ENCODE measurements around the gene KLF13.

KLF13 gene

DNA sequence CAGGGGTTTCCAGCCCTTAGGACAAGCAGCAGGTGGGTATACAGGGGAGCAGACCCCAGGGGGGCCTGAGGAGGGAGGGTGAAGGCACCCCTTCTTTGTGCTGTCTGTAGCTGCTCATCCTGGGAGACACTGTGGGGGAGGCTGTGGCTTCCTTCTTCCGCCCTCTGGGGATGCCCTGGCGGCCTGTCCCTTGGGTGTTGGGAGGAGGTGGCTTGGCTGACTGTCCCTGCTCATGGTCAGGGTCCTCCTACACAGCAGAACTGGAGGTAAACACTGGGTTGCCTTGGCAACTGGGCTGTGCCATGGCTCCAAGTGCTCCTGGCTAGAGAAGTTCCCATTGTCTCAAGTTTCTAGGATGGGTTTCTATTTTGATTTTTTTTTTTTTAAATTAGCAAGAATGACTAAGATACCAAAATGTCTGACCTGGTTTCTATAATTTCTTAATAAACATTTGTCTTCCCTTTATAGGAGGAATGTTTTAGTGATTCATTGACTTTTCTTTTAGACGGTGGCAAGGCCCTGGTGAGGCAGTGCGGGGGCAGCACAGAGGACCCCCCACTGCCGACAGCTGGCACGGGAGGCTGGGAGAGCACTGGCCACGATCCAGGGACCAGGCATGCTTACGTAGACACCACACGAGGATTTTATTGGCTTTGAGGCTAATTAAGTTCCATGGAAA lies 12.4 kb downstream of the KLF13 start:
- Histone ChIP-seq H3K36me3 (replicated peaks; ENCODE audit: low read depth, low read length) (peaks cover 16% of the 10 kb centered on the region), H3K4me1 (ENCODE audit: low read length) (peaks cover 62% of the 10 kb centered on the region), H4K20me1 (ENCODE audit: insufficient read depth, low read length) (peaks cover 97% of the 10 kb centered on the region), H3K4me2 (ENCODE audit: low read length) (peak overlapping the region; percentile 64), H3K9me3 (ENCODE audit: insufficient read depth, low read length) (no peaks in the 10 kb centered on the region), H3K27ac (ENCODE audit: low read length) (peak overlapping the region; percentile 1; the same call in 1 of the 2 replicates), H3K9ac (ENCODE audit: low read length) (no peak overlapping the region), H2AFZ (ENCODE audit: low read depth, low read length) (no peak overlapping the region), H3K27me3 (ENCODE audit: low read depth, low read length) (no peaks in the 10 kb centered on the region), H3K4me3 (ENCODE audit: low read length) (peak overlapping the region; percentile 48), H3K79me2 (ENCODE audit: low read length) (peaks cover 98% of the 10 kb centered on the region)
- TF ChIP-seq, protein P1, sequence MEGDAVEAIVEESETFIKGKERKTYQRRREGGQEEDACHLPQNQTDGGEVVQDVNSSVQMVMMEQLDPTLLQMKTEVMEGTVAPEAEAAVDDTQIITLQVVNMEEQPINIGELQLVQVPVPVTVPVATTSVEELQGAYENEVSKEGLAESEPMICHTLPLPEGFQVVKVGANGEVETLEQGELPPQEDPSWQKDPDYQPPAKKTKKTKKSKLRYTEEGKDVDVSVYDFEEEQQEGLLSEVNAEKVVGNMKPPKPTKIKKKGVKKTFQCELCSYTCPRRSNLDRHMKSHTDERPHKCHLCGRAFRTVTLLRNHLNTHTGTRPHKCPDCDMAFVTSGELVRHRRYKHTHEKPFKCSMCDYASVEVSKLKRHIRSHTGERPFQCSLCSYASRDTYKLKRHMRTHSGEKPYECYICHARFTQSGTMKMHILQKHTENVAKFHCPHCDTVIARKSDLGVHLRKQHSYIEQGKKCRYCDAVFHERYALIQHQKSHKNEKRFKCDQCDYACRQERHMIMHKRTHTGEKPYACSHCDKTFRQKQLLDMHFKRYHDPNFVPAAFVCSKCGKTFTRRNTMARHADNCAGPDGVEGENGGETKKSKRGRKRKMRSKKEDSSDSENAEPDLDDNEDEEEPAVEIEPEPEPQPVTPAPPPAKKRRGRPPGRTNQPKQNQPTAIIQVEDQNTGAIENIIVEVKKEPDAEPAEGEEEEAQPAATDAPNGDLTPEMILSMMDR (IDR thresholded peaks at IDR 0.05; ENCODE audit: low read depth, low read length): no peak
- no peak for TF ChIP-seq EZH2phosphoT487 (IDR thresholded peaks at IDR 0.05; ENCODE audit: low read depth)

DNA sequence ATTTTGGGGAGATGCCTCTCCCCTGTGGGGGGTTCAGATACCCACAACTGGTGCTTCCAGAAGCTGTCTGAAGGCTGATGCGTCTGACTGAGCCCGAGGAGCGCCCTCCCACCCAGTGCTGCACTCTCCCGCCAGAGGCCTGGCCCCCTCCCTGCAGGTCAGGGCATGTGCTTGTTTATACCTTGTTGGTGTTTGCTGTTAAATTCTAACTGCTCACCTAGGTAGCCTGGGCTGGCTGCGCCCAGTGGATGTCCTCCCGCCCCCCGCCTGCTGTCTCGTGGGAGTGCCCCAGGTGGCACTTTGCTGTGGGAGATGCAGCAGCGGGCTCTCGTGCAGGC lies 12.9 kb downstream of the KLF13 start:
- H3K79me2 ChIP-seq (ENCODE audit: low read length): peaks cover 99% of the 10 kb centered on the region
- peaks cover 99% of the 10 kb centered on the region for H4K20me1 ChIP-seq (ENCODE audit: insufficient read depth, low read length)
- no peak overlapping the region for H3K9ac ChIP-seq (ENCODE audit: low read length)
- no peak for TF ChIP-seq EZH2phosphoT487 (IDR thresholded peaks at IDR 0.05; ENCODE audit: low read depth)
- TF ChIP-seq, protein P1 (IDR thresholded peaks at IDR 0.05; ENCODE audit: low read depth, low read length): no peak
- H3K27ac ChIP-seq (ENCODE audit: low read length): no peak overlapping the region
- H2AFZ ChIP-seq (ENCODE audit: low read depth, low read length): no peak overlapping the region
- no peak overlapping the region for H3K4me2 ChIP-seq (ENCODE audit: low read length)
- H3K4me3 ChIP-seq (ENCODE audit: low read length): no peak overlapping the region
- H3K9me3 ChIP-seq (ENCODE audit: insufficient read depth, low read length): no peaks in the 10 kb centered on the region
- no peaks in the 10 kb centered on the region for H3K27me3 ChIP-seq (ENCODE audit: low read depth, low read length)
- peaks cover 16% of the 10 kb centered on the region for H3K36me3 ChIP-seq (replicated peaks; ENCODE audit: low read depth, low read length)
- H3K4me1 ChIP-seq (ENCODE audit: low read length): peaks cover 67% of the 10 kb centered on the region

DNA sequence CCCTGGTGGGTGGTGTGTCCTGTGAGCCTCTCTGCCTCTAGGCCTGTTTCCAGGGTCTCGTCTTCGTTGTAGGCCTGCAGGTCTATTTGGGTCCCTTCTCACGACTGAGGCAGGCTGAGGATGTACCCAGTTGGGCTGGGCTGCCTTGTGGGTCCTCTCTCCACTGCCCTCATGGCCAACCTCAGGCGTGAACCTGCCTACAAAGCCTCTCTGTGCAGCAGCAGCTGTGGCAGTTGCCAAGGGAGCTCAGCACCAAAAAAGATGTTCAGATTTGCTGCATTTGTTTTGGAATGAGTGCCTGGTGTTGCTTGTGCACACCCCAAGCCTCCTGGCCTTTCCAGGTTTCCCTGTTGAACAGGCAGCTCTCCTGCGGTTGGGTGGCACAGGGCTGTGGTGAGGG lies 13.4 kb downstream of the KLF13 start:
- peaks cover 73% of the 10 kb centered on the region for H3K4me1 ChIP-seq (ENCODE audit: low read length)
- no peak overlapping the region for H3K4me3 ChIP-seq (ENCODE audit: low read length)
- no peak overlapping the region for H3K4me2 ChIP-seq (ENCODE audit: low read length)
- H3K9ac ChIP-seq (ENCODE audit: low read length): no peak overlapping the region
- peaks cover 99% of the 10 kb centered on the region for H3K79me2 ChIP-seq (ENCODE audit: low read length)
- no peaks in the 10 kb centered on the region for H3K9me3 ChIP-seq (ENCODE audit: insufficient read depth, low read length)
- H3K36me3 ChIP-seq (replicated peaks; ENCODE audit: low read depth, low read length): peaks cover 16% of the 10 kb centered on the region
- peaks cover 99% of the 10 kb centered on the region for H4K20me1 ChIP-seq (ENCODE audit: insufficient read depth, low read length)
- no peak overlapping the region for H3K27ac ChIP-seq (ENCODE audit: low read length)
- H3K27me3 ChIP-seq (ENCODE audit: low read depth, low read length): no peaks in the 10 kb centered on the region
- no peak overlapping the region for H2AFZ ChIP-seq (ENCODE audit: low read depth, low read length)
- TF ChIP-seq, protein P1 (IDR thresholded peaks at IDR 0.05; ENCODE audit: low read depth, low read length): no peak
- no peak for TF ChIP-seq EZH2phosphoT487 (IDR thresholded peaks at IDR 0.05; ENCODE audit: low read depth)

DNA sequence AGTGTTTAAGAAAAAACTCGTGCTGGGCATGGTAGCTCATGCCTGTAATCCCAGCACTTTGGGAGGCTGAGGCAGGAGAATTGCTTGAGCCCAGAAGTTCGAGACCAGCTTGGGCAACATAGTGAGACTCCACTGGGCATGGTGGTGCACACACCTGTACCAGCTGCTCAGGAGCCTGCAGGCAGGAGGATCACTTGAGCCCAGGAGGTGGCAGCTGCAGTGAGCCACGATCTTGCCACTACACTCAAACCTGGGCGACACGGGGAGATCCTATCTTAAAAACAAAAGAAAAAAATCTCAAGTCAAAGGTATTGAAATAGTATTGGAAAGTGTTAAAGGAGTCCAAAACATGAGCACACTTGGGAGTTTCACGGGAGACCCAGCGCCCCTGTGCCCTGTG lies 14.0 kb downstream of the KLF13 start:
- Histone ChIP-seq H3K4me1 (ENCODE audit: low read length) (peaks cover 73% of the 10 kb centered on the region), H3K27ac (ENCODE audit: low read length) (no peak overlapping the region), H3K9ac (ENCODE audit: low read length) (no peak overlapping the region), H3K36me3 (replicated peaks; ENCODE audit: low read depth, low read length) (peaks cover 15% of the 10 kb centered on the region), H3K9me3 (ENCODE audit: insufficient read depth, low read length) (no peaks in the 10 kb centered on the region), H3K4me3 (ENCODE audit: low read length) (no peak overlapping the region), H4K20me1 (ENCODE audit: insufficient read depth, low read length) (peaks cover 95% of the 10 kb centered on the region), H3K4me2 (ENCODE audit: low read length) (no peak overlapping the region), H3K27me3 (ENCODE audit: low read depth, low read length) (no peaks in the 10 kb centered on the region), H2AFZ (ENCODE audit: low read depth, low read length) (no peak overlapping the region), H3K79me2 (ENCODE audit: low read length) (peaks cover 100% of the 10 kb centered on the region)
- TF ChIP-seq, protein P1 (IDR thresholded peaks at IDR 0.05; ENCODE audit: low read depth, low read length): no peak
- TF ChIP-seq EZH2phosphoT487 (IDR thresholded peaks at IDR 0.05; ENCODE audit: low read depth): no peak
